GM19023 (cell line): Measurements from ENCODE around the gene RPLP2.

ENCODE experiments used
- ATAC-seq: cut with Tn5 transposase; IDR thresholded peaks from one replicate; pipeline ENCODE4 v1.9.1; 2021; ENCODE audit warnings: mild to moderate bottlenecking, moderate library complexity; ENCODE audit not compliant: unreplicated experiment

Gene RPLP2

DNA sequence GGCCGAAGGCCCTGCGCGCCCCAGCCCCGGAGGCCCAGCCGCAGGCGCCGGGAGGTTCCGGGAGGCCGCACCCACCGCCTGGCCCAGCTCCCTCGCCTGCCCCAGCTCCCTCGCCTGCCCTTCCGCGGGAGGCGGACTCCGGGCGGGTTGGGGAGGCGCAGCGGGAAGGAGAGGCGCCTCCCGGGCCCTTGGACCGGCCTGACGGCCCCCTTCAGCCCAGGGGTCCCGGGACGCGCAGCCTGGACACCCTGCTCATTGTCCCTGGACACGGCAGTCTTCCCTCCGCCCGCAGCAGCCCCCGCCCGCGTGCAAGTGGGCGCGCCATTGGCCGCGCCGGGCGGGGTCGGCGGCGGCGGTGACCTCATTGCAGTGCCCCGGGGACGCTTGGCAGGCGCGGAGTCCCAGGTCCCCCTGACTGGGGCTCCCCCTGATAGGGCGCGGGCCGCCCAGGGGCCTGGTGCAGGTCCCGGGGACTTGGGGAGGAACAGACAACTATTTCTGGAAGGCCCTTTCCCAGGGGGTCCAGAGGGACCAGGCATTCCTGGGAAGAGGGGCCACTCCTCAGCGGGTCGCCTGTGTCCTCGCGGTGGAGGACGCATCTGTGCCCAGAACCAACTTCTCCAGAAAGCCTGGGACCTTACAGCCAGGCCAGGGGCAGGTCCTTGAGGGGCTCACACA is 23.5 kb downstream of the RPLP2 start:
- ATAC-seq: peak; percentile 10

DNA sequence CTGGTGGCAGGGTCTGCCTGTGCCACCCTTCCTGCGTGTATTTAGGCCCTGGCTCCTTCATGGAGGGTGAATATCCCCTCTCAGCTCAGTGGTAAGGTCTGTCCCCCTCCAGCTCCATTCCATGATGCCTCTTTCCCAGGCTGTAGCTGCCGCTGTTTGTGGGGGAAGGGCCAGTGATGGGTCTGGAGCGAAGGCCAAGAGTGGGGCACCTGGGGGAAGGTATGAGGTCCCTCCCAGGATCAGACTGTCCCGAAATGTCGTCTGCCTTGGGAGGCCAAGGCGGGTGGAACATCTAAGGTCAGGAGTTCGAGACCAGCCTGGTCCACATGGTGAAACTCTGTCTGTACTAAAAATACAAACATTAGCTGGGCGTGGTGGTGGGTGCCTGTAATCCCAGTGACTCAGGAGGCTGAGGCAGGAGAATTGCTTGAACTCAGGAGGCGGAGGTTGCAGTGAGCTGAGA is 24.1 kb downstream of the RPLP2 start:
- no peak for ATAC-seq

DNA sequence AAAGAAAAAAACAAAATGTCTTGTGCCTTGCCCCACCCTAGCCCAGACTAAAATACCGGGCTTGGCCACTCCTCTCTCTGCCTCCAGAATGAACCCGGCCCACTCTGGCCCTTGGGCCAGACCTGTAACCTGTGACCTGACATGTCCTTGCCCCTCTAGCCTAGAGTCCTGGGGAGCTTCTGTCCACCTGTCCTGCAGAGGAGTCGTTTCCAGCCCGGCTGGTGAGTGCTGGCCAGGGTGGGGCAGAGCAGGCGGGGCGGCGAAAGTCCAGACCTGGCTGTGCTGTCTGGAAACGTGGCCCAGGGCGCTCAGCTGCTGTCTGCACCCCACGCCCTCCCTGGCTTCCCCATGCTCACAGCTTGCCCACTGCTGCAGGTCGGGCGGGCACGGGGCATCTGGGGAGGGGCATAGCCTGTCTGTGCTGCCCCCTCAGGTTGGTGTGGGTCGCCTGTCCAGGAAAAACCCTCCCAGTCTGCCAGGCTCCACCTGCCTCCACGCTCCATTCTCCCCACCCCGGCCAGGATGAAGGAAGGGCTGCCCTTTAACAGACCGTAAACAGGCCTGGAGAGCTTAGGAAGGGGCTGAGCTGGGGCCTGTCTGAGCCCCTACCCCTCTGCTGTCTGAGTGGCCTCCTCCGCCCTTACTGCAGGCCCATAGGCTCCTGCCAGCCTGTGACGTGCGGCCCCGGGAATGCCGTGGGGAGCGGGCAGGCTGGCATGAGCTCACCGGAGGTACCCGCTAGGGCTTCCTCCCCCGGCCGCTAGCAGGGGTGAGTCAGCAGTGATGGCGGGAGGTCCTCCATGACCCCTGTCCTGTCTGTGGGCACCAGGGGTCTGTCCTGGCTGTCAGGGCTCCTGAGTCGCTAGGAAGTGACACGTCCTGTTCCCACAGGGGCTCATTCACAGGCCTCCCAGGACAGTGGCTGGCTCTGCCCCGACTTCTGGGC is 24.9 kb downstream of the RPLP2 start:
- no peak for ATAC-seq

DNA sequence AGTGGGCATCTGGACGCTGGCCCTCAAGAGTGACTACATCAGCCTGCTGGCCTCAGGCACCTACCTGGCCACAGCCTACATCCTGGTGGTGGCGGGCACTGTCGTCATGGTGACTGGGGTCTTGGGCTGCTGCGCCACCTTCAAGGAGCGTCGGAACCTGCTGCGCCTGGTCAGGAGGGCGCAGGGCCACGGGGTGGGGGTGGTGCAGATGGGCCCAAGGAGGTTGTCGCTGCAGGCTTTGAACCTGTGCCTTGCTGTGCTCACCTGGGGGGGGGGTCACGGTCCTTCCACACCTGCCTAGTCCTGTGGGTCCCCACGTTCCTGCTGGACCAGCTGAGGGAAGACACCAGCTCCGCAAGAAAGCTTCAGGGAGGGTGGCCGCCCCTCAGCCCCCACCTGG is 26.5 kb downstream of the RPLP2 start:
- no peak for ATAC-seq

DNA sequence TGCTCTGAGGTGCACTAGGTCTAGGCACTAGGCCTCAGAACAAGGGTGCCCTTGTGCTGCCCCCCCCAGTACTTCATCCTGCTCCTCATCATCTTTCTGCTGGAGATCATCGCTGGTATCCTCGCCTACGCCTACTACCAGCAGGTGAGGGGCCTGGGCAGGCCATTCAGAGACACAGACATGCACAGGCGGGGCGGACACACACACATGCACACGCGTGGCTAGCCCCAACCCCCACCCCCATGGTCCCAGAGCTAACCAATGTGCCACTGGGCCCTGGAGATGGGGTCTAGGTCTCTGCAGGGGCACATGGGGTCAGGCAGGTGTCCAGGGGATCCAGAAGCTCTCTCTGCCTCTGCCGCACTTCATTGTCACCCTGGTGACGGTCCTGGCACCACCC is 26.9 kb downstream of the RPLP2 start:
- no peak for ATAC-seq

DNA sequence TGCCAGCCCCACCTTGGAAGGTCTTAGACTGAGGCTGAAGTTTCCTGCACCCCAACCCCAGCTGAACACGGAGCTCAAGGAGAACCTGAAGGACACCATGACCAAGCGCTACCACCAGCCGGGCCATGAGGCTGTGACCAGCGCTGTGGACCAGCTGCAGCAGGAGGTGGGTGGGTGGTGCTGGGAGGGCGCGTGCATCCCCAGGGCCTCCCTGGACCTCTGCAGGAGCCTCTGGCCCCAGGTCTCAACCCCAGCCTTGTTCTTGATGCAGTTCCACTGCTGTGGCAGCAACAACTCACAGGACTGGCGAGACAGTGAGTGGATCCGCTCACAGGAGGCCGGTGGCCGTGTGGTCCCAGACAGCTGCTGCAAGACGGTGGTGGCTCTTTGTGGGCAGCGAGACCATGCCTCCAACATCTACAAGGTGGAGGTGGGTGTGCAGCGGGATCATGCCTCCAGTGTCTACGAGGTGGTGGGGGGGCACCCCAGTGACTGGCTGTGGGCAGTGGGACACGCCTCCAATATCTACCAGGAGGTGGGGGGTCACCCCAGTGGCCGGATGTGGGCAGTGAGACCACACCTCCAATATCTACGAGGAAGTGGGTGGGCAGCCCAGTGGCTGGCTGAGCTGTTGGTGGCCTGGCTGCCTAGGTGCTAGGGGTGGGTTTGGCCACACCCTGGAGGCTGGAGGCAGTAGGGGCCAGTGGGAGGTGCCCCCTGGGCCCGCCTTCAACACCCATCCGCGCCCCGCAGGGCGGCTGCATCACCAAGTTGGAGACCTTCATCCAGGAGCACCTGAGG is 27.6 kb downstream of the RPLP2 start:
- no peak for ATAC-seq

DNA sequence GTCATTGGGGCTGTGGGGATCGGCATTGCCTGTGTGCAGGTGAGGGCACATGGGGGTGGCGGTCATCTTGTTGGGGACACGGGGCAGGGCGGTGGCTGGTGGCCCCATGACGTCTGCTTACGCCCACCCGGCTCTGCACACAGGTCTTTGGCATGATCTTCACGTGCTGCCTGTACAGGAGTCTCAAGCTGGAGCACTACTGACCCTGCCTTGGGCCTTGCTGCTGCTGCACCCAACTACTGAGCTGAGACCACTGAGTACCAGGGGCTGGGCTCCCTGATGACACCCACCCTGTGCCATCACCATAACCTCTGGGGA is 28.2 kb downstream of the RPLP2 start:
- no peak for ATAC-seq

DNA sequence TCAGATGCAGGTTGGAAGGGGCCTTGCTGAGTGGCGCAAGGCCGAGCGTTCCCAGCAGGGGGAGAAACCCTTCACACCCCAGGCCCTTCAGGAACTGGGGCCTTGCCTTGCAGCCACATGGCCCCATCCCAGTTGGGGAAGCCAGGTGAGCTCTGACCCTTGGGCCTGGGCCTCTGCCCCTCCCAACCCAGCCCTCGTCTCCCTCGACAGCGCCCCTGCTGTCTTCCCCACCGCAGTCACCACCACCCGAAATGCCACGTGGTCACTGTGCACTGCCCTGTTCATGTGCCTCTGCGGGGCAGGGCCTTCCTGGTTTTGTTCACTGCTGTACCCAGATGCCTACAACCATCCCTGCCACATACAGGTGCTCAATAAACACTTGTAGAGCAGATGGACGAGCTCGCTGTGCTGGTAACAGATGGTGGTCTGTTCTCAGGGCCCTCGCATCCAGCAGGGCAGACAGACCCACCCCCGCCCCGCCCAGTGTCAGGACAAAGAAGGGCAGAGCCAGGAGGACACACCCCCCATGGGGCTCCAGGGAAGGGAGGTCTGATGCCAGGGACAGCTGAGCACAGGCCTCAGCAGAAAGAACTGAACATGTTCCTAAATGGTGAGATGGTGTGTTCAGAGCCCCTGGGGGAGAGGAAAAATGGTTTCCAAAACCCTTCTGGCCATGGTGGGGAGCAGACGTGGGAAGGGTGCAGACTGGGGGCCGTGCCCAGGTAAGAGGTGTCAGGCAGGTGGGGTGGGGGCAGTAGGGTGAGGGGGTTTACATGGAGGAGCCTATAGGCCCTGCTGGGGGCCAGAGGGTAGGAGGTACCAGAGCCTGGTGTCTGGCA is 28.9 kb downstream of the RPLP2 start:
- no peak for ATAC-seq

DNA sequence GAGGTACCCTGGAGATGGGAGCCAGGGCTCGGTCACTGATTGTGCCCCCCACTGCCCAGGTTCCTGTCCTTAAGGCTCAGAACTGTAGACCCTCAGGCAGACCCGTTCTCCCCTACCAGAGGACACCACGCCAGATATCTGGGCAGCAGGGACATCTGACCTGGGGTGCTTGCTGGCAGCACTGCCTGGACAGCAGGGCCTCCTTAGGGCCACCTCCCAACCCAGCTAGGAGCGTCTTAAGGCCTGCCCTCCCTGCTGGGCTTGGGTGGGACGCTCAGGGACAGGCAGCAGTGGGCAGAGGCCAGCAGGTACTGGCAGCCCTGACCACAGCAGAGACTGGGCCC is 29.5 kb downstream of the RPLP2 start:
- no peak for ATAC-seq

DNA sequence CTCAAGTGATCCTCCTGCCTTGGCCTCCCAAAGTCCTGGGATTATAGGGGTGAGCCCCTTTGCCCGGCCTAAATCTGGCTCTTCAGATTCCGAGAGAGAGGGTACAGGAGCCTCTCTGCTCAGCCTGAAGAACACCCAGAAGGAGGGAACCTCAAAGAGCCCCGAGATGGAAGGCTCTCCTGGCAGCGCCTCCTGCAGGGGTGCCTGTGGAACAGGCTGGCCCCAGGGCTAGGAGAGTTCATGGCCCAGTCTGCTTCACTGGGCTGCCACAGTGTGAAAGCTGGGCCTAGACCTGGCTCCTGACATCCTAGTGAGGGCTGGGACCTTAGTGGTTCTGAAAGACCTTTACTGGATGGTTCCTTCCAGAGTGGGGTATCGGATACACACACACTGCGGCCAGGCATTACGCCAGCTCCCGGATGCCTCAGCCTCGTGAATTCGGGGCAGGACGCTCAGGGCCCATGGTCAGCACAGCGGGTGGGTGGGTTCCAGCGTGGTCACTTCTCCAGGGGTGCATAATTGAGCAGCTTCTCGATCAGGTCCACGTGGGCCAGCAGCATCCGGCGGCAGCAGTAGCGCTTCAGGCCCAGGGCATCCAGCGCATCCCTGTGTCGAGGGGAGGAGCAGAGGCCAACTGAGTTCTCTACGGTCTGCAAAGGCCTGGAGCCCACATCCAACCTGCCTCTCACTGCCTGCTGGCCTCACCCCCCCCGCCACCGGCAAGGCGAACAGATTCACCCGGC is 30.3 kb downstream of the RPLP2 start:
- ATAC-seq: no peak

DNA sequence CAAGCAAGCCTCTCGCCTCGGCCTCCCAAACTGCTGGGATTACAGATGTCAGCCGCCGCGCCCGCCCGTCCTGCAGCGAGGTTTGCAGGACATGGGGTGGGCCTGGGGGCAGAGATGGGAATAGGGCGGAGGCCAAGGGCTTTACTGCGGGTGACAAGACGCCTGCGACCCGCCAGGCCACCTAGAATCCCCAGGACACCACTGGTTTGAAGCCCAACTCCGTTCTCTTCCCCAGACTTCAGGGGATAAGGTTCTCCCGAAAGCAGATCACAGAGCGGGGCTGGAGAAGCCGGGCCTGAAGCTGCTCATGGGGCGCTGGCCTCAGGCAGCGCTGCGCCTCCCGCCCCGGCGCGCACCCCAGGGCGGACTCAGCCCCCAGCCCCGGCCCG is 32.2 kb downstream of the RPLP2 start:
- peak; percentile 34 for ATAC-seq

DNA sequence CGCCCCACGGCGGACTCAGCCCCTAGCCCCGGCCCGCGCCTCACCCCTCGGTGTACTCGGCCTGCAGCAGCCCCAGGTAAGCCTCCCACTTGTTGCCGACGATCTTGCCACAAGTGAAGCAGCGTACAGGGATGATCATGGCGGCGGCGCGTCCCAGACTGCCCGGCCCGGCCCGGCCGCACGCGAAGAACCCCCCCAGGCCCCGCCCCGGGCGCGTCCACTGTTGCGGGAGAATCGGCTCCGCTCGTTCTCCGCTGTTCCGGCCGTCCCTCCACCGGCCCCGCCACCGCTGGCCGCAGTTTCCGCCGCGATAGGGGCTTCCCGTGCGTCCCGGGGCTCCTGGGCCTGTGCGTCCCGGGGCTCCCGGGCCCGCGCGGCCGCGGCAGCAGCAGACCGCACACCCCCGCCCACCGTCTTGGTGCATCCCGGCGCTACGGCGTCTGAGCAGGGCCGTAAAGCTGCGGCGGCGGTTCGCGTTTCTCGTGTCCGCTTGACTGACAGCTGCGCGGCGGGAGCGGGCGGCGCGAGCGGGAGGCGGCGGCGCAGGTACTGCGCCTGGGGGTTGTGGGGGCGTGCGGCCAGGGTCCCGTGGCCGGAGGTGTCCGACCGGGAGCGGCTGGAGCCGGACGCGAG is 32.7 kb downstream of the RPLP2 start, which contains the start of the genes POLR2L and TSPAN4:
Gene POLR2L (minus strand): TSS at position 160 of the 633 bp plus-strand sequence. CDS start 21 bp downstream, at position 139.
Gene TSPAN4 (plus strand): TSS at position 483 of the 633 bp plus-strand sequence. CDS start 7,453 bp downstream, outside the sequence.
- peak; percentile 68 for ATAC-seq

DNA sequence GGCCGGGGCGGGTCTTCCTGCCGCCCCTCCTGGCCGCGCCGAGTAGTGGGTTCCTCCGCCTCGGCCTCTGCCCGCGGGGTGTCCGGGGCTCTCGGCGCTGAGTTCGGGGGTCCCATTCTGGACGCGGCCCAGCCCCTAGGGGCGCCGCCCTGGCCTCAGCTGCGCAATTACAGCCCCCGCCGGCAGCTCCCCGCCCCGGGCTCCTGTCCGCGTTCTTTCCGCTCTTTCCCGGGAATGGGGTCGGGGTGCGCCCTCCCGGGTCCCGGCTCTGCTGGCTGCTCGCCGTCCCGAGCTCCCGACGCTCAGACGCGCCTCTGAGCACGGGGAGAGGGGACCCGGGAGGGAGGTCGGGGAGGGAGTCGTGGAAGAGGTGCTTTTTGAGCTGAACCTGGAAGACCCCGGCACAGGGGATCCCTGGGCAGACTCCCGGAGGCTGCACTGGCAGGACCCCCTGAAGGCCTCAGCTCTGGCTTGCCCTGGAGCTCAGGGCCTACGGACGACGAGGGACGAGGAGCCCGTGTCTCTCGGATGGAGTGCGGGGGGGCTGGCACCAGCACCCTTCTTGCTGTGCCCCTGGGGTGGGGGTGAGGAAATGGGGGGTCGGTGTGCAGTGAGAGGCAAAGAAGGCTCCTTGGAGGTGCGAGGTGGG is 33.4 kb downstream of the RPLP2 start:
- peak; percentile 4 for ATAC-seq

DNA sequence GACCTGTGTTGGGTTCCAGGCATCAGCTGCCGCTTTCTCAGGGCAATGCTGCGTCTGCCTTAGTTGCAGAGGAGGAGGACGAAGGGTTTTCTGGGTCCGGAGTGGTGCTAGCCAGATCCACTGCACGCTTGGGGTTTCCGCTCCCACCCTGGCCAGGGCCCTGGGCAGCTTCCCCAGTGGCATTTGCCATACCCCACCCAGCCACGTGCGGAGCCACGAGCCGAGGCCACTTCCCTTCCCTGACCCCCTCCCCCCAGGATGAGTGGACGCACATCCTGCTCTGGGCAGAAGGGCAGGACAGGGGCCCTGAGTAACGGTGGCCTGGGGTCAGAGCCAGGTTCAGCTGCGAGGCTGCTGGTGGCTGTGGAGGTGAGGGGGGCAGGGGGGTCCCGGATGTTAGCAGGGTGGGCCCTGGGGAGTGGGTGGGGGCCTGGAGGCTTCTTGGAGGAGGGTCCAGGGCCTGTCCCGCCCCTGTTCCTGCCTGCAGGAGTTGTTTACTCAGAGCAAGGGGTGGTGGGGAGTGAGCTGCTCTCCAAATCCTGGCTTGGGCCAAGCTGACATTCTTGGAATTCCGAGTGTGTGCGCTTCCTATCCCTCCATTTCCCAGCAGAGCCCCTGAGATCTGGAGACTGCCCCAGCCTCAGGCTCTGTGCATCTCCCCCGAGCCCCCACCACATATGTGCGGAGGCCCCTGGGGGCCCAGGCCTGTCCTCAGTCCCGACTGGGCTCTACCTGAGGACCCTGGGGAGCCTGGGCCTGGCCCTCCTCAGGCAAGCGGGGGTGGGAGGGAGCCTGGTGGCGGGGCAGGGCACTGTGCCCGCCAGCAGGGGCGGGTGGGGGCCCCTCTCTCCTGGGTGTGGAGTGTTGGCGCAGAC is 34.3 kb downstream of the RPLP2 start:
- no peak for ATAC-seq

DNA sequence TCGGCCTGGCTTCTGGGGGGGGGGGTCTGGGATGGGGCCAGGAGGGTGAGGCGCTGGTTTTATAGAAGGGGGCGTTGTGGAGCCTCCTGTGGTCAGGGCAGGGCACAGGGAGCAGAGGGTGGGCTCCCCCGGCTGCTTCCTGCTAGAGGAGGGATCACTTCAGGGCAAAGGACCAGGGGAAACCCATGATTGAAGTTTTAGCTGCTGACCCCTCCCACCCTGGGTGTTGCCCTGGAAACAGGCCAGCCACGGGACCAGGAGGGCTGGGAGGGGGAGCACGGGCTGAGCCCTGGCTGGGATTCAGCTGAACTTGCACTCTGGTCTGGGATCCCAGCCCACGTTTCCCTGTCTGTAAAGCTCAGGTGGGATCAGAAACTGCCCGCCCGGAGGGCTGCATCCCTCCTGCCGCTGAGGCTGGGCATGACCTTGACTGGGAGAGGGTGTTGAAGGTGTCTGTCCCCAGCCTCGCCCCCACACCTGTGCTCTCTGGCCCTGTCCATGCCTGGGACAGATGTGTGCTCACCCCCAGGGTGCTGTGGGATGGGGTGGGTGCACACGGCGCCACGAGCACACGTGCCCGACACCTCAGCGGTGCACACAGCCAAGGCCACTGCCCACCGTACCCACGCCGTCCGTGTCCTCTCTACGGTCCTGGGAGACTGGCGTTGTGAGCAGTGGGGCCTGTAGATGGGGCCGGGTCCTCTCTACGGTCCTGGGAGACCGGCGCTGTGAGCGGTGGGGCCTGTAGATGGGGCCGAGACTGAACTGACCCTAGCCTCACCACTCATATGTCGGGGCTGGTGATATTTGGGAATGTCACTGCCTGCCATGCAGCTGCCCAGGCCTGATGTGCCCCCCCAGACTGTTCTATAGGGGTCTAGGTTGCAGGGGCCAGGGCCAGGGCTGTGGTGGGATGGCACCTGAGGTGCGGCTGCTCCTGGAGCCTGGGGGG is 35.2 kb downstream of the RPLP2 start:
- ATAC-seq: no peak

DNA sequence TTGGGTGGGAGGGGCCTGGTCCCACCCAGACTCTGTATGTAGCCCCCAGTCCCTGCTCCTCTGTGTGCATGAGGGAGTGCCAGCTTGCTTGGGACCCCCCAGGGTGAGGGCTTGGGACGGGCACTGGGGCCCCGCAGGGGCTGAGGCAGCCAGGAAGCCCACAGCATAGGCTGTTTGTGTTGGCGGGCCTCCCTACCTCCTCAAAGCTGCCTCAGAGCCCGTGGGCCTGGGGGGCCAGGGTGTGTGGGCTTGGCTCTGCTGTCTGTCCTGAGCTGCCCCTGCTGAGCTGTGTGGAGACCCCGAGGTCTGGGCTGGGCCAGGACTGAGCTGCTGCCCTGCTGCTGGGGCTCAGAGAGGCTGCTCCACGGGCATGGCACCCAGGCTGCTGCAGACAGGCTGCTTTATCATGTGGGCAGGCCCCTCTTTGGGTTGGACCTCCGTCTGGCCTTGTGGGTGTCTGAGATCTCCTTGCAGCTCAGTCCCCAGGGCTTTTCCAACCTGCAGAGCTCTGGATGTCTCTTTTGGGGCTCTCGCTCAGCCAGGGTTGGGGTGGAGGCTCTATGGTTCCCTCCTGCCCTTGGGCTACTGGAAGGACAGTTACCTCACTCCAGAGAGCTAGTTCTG is 36.2 kb downstream of the RPLP2 start:
- ATAC-seq: no peak
